Kidney (tissue), 14 donors: ENCODE results near the gene BCL7A. TPM values are rescaled to one million over a fixed set of nuclear protein-coding genes. Genes with fewer than 3 reads are reported as not detected.
A peak's percentile ranks its signal among the peaks of the same experiment; 100 is the strongest.
"Not testable (repeated sequence)": the region's sequence is repeated elsewhere in the genome, so short reads cannot be mapped to it uniquely, and the experiment has no call there.

Experiments
- DNase-seq, 5 donors: peaks; one replicate each; pipeline ENCODE4 v3.0.0-alpha.2; 2013 to 2020
- FAIRE-seq: peaks from 2 replicates; lab custom pipeline; 2012; peaks lifted over from hg19 to GRCh38; lab: Jason Lieb, UNC
- H3K27ac ChIP-seq, 2 donors: one replicate each; pipeline ENCODE4 v1.7.0; 2013; ENCODE audit warnings: low read depth in 2 of 2, low read length in 2 of 2, inconsistent platforms in 1 of 2
- H3K27me3 ChIP-seq: one replicate; pipeline ENCODE4 v1.7.1; 2013; ENCODE audit warnings: low read length, inconsistent platforms; ENCODE audit not compliant: control insufficient read depth, insufficient read depth
- H3K36me3 ChIP-seq, 3 donors: one replicate each; pipeline versions ENCODE4 v1.7.0 to v1.7.1; 2013; ENCODE audit warnings: low read length in 3 of 3, control low read depth in 1 of 3, inconsistent platforms in 1 of 3; ENCODE audit not compliant: insufficient read depth in 3 of 3, control insufficient read depth in 2 of 3
- H3K4me1 ChIP-seq, 3 donors: one replicate each; pipeline versions ENCODE4 v1.7.0 to v1.7.1; 2013; ENCODE audit warnings: low read length in 3 of 3, inconsistent platforms in 1 of 3, low read depth in 1 of 3; ENCODE audit not compliant: control insufficient read depth in 2 of 3, insufficient read depth in 2 of 3
- H3K4me3 ChIP-seq, 3 donors: one replicate each; pipeline versions ENCODE4 v1.7.0 to v1.8.1; 2013; ENCODE audit warnings: low read length in 3 of 3, control low read depth in 1 of 3, inconsistent platforms in 1 of 3
- H3K9ac ChIP-seq, 3 donors: one replicate each; pipeline versions ENCODE4 v1.7.0 to v1.7.1; 2013; ENCODE audit warnings: low read length in 3 of 3, control low read depth in 1 of 3, inconsistent platforms in 1 of 3
- H3K9me3 ChIP-seq, 3 donors: one replicate each; pipeline versions ENCODE4 v1.7.0 to v1.7.1; 2013; ENCODE audit warnings: low read length in 3 of 3, control low read depth in 1 of 3, inconsistent platforms in 1 of 3; ENCODE audit not compliant: control insufficient read depth in 2 of 3, insufficient read depth in 1 of 3
- CTCF ChIP-seq: IDR thresholded peaks from 3 replicates; pipeline ENCODE4 v1.5.1; 2012; ENCODE audit warnings: mild to moderate bottlenecking, moderate library complexity, borderline replicate concordance; ENCODE audit not compliant: insufficient read depth; ENCODE audit errors: extremely low read depth
- intact Hi-C: fragments of 100-400 bp; cut with DNase I; formaldehyde crosslinking; loops from one replicate; pipeline ENCODE4 v1.11.1; 2022
- polyA plus RNA-seq: library from polyadenylated mRNA; stranded (reverse); fragments of 350-450 nt; fragmentation: Illumina TruSeq; extraction: RNeasy Lipid Tissue Mini Kit (QIAGEN cat#74804); gene quantifications from one replicate; pipeline ENCODE4 v1.2.3, GENCODE V29; 2014; ENCODE audit warnings: low read depth, low replicate concordance; ENCODE audit not compliant: insufficient read depth
- total RNA-seq: library from RNA; stranded (reverse); fragmentation: NEBNext Ultra II Directional; extraction: Animal tissue kit (Norgen Biotek cat#: 25700); gene quantifications from one replicate; pipeline ENCODE4 v1.2.1, GENCODE V29; 2021
- donor health status: control.
- donor health status: control.
- donor health status: control.
- donor health status: control.
- donor health status: control.
- donor health status: DM: yes; HTN: yes; CAD: no.
- donor health status: Normal renal cell carcinoma (clear cell type).

Gene BCL7A
- total and polyA plus RNA-seq, 2 donors from 2014 or later = 6.8 to 22.7 TPM

GRCh38 chr12:122054842-122055520, 33.3 kb downstream of the BCL7A start:
- Histone ChIP-seq H3K4me1 (peaks cover 0 to 21% (median 17%) of the 10 kb centered on the region in 3 donors), H3K36me3 (peaks cover 2 to 19% (median 2%) of the 10 kb centered on the region in 3 donors), H3K4me3 (no peak overlapping the region), H3K9ac (no peak overlapping the region), H3K9me3 (no peaks in the 10 kb centered on the region), H3K27me3 (no peaks in the 10 kb centered on the region), H3K27ac (peak overlapping the region in 1 of 2 donors; percentile 34)
- FAIRE-seq = no peak
- no peak for DNase-seq
- TF ChIP-seq CTCF = no peak
- intact Hi-C loops = loop anchor here (5.0 kb wide), 1 partner anchor 67 kb away; no protein-coding TSS in a partner anchor

DNA sequence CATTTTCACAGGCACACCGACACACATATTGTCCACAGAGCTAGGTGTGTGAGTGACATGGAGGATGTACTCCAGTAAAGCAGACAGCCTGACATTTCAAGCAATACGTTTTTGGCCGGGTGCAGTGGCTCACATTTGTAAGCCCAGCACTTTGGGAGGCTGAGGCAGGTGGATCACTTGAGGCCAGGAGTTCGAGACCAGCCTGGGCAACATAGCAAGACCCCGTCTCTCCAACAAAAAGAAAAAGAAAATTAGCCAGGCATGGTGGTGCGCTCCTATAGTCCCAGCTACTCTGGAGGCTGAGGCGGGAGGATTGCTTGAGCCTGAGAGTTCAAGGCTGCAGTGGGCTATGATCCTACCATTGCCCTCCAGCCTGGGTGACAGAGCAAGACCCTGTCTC, 34.7 kb downstream of the BCL7A start:
- H3K4me1 ChIP-seq = peaks cover 0 to 14% (median 13%) of the 10 kb centered on the region in 3 donors
- DNase-seq, H3K27me3 ChIP-seq, H3K9me3 ChIP-seq, H3K9ac ChIP-seq, FAIRE-seq, H3K27ac ChIP-seq, H3K4me3 ChIP-seq: not testable (repeated sequence)
- H3K36me3 ChIP-seq = peaks cover 2 to 22% (median 5%) of the 10 kb centered on the region in 3 donors
- intact Hi-C loops = loop anchor here (5.0 kb wide), 1 partner anchor 66 kb away; no protein-coding TSS in a partner anchor

DNA sequence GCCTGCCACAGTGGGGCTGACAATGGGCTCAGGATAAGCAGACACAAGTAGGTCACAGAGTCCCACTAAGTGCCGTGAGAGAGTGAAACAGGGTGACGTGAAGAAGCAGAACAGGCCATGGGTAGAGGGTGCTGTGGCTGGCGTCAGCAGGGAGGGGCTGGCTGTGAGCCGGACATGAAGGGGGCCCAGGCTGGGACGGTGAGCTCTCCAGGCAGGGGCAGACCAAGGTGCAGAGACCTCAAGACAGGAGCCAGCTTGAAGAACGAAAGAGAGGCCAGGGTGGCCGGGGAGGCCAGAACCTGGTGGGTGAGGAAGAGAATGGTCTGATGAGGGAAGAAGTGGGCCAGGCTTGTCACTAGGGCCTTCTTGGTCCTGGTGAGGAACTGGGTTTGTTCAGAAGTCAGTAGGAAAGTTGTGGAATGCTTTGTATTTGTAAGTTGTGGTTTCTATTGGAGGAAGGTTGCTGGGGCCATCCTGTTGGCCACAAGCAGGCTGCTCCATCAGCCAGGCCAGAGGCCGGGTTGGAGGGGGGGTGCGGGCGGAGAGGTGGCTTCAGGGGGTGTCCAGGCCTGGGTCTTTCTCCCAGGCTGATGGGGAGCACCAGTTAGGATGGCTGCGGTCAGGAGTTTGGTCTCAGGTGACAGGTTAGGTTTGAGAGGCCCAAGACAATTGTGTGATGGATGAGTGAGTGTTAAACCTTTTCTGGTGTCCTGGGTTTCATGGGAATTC, 35.5 kb downstream of the BCL7A start:
- TF ChIP-seq CTCF = no peak
- H3K4me3 ChIP-seq = no peak overlapping the region
- peaks cover 0 to 16% (median 15%) of the 10 kb centered on the region in 3 donors for H3K4me1 ChIP-seq
- H3K27me3 ChIP-seq = no peaks in the 10 kb centered on the region
- FAIRE-seq = no peak
- peaks cover 2 to 22% (median 5%) of the 10 kb centered on the region in 3 donors for H3K36me3 ChIP-seq
- no peak overlapping the region for H3K9ac ChIP-seq
- DNase-seq = no peak
- intact Hi-C loops = loop anchor here (5.0 kb wide), 1 partner anchor 65 kb away; no protein-coding TSS in a partner anchor
- no peaks in the 10 kb centered on the region for H3K9me3 ChIP-seq
- no peak overlapping the region for H3K27ac ChIP-seq

DNA sequence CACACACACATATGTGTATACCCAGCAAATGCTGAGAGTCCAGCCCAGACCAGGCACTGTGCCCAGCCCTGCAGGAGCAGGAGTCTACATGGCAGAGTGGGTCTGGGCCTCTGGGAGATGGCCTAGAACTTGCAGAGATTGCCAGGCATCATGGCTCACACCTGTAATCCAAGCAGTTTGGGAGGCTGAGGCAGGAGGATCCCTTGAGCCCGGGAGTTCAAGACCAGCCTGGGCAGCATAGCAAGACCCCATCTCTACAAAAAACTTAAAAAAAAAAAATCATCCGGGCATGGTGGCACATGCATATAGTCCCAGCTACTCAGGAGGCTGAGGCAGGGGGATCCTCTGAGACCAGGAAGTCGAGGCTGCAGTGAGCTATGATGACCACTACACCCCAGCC, 36.1 kb downstream of the BCL7A start:
- FAIRE-seq = no peak
- Histone ChIP-seq H3K9ac (no peak overlapping the region), H3K27me3 (no peaks in the 10 kb centered on the region), H3K9me3 (no peaks in the 10 kb centered on the region), H3K36me3 (peaks cover 2 to 22% (median 5%) of the 10 kb centered on the region in 3 donors), H3K4me3 (no peak overlapping the region), H3K4me1 (peaks cover 2 to 22% (median 17%) of the 10 kb centered on the region in 3 donors), H3K27ac (no peak overlapping the region)
- intact Hi-C loops = loop anchor here (5.0 kb wide), 1 partner anchor 65 kb away; no protein-coding TSS in a partner anchor
- DNase-seq = no peak
- TF ChIP-seq CTCF = no peak
